HG02943 (cell line): Measurements from ENCODE around the gene CMTM3.
A peak's percentile ranks its signal among the peaks of the same experiment; 100 is the strongest.
"Not testable (repeated sequence)": the region's sequence is repeated elsewhere in the genome, so short reads cannot be mapped to it uniquely, and the experiment has no call there.

ENCODE experiments used
- ATAC-seq: cut with Tn5 transposase; IDR thresholded peaks from one replicate; pipeline ENCODE4 v1.9.1; 2021; ENCODE audit warnings: mild to moderate bottlenecking, low read depth, moderate library complexity; ENCODE audit not compliant: unreplicated experiment

CMTM3 gene

GRCh38 chr16:66605979-66606751 lies 1.7 kb downstream of the CMTM3 start:
- peak; percentile 63 for ATAC-seq

DNA sequence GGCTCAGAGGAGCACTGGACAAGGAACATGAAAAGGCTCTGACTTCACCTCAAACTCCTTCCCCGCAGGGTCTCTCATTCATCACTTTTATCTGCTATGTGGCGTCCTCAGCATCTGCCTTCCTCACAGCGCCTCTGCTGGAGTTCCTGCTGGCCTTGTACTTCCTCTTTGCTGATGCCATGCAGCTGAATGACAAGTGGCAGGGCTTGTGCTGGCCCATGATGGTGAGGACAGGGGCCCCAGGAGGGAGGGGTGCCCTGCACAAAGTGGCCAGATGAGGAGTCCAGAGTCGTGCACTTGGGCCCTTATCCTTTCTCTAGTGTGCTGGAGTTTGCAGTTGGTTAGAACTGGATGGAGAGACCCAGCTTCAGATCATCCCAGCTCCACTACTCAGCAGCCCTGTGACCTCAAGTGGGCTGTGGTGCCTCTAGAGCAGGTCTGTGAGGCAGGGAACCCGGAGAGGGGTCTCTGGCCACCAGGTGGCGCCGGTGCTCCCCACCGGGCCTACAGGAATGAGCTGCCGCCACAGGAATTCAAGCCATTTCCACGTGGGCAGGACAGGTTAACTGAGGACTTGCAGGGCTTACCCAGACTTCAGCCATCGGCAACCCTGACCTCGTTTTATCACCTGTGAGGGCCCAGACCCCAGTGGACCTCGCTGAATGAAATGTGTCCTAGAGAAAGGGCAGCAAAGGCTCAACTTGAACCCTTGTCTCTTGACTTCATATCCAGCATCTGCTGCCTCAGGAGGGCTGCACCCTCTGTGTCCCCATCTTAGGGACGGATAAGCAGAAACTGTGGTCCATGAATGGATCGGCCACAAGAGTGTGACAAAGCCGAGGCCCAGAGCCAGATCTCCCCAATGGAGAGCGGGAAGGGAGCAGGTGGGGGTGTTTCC lies 4.0 kb downstream of the CMTM3 start:
- no peak for ATAC-seq

- no peak for ATAC-seq
These were observed 4.6 kb downstream of the CMTM3 start for GRCh38 chr16:66609139-66609510.

- no peak for ATAC-seq
These were observed 5.8 kb downstream of the CMTM3 start for GRCh38 chr16:66610111-66610820.

- not testable (repeated sequence) for ATAC-seq
These were observed 7.4 kb downstream of the CMTM3 start for GRCh38 chr16:66611911-66612310.

- ATAC-seq = no peak
These were observed 7.9 kb downstream of the CMTM3 start for GRCh38 chr16:66612422-66612821.

GRCh38 chr16:66614161-66614802 lies 9.8 kb downstream of the CMTM3 start:
- ATAC-seq = no peak

- ATAC-seq = no peak
These were observed 11.7 kb downstream of the CMTM3 start for GRCh38 chr16:66616169-66616568.

GRCh38 chr16:66616592-66616991 lies 12.1 kb downstream of the CMTM3 start:
- no peak for ATAC-seq

- no peak for ATAC-seq
These were observed 12.5 kb downstream of the CMTM3 start for GRCh38 chr16:66617010-66617434.

- ATAC-seq = no peak
These were observed 13.2 kb downstream of the CMTM3 start for GRCh38 chr16:66617728-66618127.

DNA sequence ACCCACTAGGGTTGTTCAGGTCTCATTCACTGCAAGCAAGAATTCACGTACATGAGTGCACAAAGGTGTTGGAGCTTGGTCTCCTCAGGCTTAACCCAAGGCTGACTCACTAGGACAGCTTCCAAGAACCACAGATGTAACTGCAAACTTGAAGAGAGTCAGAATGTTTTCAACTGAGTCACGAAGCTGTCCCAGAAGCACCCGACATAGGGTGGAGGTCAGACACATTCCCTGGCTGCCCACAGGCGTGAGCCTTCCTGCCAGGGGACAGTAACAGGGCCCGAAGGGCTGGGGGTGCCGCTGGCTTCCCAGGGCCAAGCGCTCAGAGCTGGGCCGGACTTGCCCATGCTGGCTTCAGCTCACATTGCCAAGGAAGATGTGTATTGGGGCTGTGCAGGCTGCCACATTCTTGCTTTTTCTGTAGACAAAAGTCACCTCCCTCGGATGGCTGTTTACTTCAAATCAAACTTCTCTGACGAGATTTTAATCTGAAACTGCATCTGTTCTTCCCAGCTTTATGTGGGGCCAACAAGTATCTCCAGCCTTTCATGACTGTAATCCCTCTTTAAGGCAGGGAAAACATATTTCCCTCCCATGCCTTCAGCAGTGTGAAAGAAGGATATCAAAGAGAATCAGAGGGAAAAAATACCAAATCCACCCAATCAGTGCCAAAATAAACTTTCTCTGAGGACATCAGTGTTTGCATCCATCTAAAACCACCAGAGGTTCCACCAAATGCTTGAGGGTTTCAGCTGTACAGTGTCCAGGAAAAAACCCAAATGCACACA lies 14.3 kb downstream of the CMTM3 start:
- no peak for ATAC-seq

- no peak for ATAC-seq
These were observed 15.3 kb downstream of the CMTM3 start for GRCh38 chr16:66619534-66620428.

DNA sequence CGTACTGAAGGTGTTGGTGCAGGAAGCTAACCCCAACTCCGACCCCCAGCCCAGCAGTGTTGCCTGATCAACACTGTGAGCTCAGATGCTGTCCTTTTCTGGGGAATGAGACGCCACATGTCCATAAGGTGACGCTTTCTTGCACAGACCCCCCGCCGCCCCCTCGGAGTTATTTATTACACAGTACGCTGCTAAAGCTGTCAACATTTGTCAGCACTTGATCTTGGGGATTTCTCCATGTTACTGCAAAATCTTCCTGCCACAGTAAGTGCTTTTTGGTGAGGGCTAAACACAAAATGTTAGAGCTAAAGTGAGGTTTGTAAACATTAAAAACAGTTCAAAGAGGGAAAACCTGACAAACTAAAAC lies 15.9 kb downstream of the CMTM3 start:
- ATAC-seq = no peak

DNA sequence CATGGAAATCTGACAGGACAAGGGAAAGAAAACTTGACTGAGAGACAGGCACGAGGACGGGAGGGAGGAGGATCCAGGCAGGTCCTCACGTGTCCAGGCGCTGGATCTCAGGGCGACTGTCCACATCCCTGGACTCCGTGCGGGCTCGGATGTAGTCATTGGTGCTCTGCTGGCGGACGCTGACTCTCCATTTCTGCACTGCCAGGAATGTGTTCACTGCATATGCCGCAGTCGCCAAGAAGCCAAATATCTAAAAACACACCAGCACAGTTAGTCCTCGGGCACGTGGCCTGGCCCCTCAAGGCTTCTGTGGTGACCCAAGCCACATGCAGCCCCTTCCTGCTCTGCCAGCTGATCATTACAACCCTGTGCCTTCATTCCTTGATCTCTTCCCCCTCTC lies 17.5 kb downstream of the CMTM3 start:
- no peak for ATAC-seq

GRCh38 chr16:66622863-66623262 lies 18.4 kb downstream of the CMTM3 start:
- ATAC-seq = no peak

DNA sequence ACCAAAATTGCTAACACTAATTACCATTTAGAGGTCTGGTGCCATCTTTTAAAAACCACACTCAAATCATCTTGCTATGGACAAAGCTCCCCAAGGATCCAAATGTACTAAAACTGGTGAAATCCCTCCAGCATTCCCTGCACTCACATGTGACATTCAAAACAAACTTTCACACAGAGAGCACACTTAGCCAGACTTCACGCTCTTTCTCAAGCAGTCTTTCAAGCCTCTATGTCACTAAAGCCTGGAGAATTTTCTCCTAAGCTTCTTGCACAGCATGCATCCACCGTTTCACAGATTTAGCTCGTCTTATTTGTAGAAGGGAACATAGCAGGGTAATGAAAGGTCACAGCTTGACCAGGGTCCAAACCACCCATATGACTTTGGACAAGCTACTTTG lies 19.3 kb downstream of the CMTM3 start:
- no peak for ATAC-seq

DNA sequence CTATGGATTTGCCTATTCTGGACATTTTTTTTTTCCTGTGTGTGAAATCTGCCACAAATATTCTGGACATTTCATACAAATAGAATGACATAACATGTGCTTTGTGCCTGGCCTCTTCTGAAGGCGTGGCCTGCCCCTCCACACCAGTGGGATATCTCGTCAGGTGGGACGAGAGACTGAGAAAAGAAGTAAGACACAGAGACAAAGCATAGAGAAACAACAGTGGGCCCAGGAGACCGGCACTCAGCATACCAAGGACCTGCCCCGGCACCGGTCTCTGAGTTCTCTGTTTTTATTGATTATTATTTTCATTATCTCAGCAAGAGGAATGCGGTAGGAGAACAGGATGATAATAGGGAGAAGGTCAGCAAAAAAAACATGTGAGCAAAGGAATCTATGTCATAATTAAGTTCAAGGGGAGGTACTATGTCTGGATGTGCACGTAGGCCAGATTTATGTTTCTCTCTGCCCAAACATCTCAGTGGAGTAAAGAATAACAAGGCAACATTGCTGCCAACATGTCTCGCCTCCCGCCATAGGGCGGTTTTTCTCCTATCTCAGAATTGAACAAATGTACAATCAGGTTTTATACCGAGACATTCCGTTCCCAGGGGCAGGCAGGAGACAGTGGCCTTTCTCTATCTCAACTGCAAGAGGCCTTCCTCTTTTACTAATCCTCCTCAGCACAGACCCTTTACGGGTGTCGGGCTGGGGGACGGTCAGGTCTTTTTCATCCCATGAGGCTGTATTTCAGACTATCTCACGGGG lies 23.3 kb downstream of the CMTM3 start:
- ATAC-seq = not testable (repeated sequence)
